Transverse colon (tissue), 4 donors: Measurements from ENCODE around the gene DOHH. TPM values are rescaled to one million over a fixed set of nuclear protein-coding genes. Genes with fewer than 3 reads are reported as not detected.

ENCODE experiments used
- DNase-seq: peaks from one replicate; pipeline ENCODE4 v3.0.0-alpha.2; 2019
- H3K27ac ChIP-seq, 4 donors: fragments of 200-600 bp; sonication (generic); 2 replicates each; pipeline ENCODE4 v1.5.1; 2016 to 2018; ENCODE audit warnings: inconsistent platforms in 4 of 4
- H3K27me3 ChIP-seq: fragments of 200-600 bp; sonication (generic); 2 replicates; pipeline ENCODE4 v1.5.1; 2017; ENCODE audit warnings: inconsistent platforms
- H3K36me3 ChIP-seq, 4 donors: fragments of 200-600 bp; sonication (generic); 2 replicates each; pipeline ENCODE4 v1.5.1; 2017 to 2019; ENCODE audit warnings: inconsistent platforms in 4 of 4
- H3K4me1 ChIP-seq, 4 donors: fragments of 200-600 bp; sonication (generic); 2 replicates each; pipeline ENCODE4 v1.5.1; 2017 to 2020; ENCODE audit warnings: inconsistent platforms in 4 of 4
- H3K4me3 ChIP-seq, 4 donors: fragments of 200-600 bp; sonication (generic); 1 replicate in 1 of 4; 2 replicates in 3 of 4; pipeline versions ENCODE4 v1.5.1 to v1.6.1; 2017 to 2019; ENCODE audit warnings: inconsistent platforms in 4 of 4
- H3K9me3 ChIP-seq, 2 donors: fragments of 200-600 bp; sonication (generic); 2 replicates each; pipeline ENCODE4 v1.5.1; 2017 to 2019; ENCODE audit warnings: inconsistent platforms in 2 of 2
- EP300 ChIP-seq: sonication (generic); formaldehyde crosslinking; IDR thresholded peaks from one replicate; pipeline ENCODE4 v1.6.1; 2017; ENCODE audit warnings: antibody characterized with exemption, low read depth
- POLR2A ChIP-seq: fragments of 450-650 bp; IDR thresholded peaks from one replicate; pipeline ENCODE4 v1.6.1; 2016; ENCODE audit warnings: antibody characterized with exemption, mild to moderate bottlenecking, moderate library complexity
- POLR2AphosphoS5 ChIP-seq, 3 donors: sonication (generic); formaldehyde crosslinking; IDR thresholded peaks; one replicate each; pipeline ENCODE4 v1.6.1; 2016; ENCODE audit warnings: antibody characterized with exemption in 3 of 3
- WGBS, 2 donors: methylation state at CpG; one replicate each; pipeline ENCODE4 v1.1.5; 2018; ENCODE audit warnings: low coverage in 1 of 2; 5-methylcytosine and 5-hydroxymethylcytosine counted together
- in situ Hi-C, 4 donors: fragments of 200-750 bp; cut with MboI; loops; one replicate each; pipeline versions ENCODE4 v1.15.0 to v1.15.1; 2017; ENCODE audit warnings: low sequenced_read_pairs in 3 of 4, low pct_ligation_motif_present in 1 of 4, low pct_unique_long_range_greater_than_20kb in 1 of 4
- intact Hi-C: fragments of 100-400 bp; cut with DNase I; formaldehyde crosslinking; loops from one replicate; pipeline ENCODE4 v1.15.1; 2023; ENCODE audit warnings: low total_unique reads
- total RNA-seq, 4 donors: library from RNA; depleted of rRNA; stranded (reverse); fragments of >200 nt; gene quantifications; one replicate each; pipeline ENCODE4 v1.1.0, GENCODE V29; 2016
- TF ChIP-seq, protein P1 (sequence below), 5 experiments: fragments of 200-600 bp in 3 of 5; fragments of 450-650 bp in 2 of 5; sonication (generic) in 3 of 5; IDR thresholded peaks; 1 replicate in 2 of 5; 2 replicates in 3 of 5; pipeline ENCODE4 v1.5.1; 2016 to 2017; ENCODE audit warnings: antibody characterized with exemption in 5 of 5, inconsistent platforms in 3 of 5, mild to moderate bottlenecking in 2 of 5, moderate library complexity in 1 of 5

Gene DOHH
- total RNA-seq, 4 donors from 2014 or later = 7.2 to 13.5 (median 10.8) TPM

DNA sequence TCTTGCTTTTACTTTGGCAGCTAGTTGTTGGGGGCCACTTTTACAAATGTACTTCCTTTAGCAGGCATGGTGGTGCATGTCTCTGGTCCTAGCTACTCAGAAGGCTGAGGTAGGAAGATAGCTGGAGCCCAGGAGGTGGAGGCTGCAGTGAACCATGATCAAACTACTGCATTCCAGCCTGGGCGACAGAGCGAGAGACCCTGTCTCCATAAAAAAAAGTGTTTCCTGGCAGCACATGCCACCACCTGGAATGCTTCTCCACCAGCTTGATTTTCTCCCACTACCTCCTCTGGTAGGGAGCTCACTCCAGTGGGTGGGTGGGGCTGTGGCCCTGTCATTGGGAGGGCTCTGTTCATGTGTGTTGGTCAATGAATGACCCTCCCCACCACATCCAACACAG is 18.2 kb upstream of the DOHH start:
- no peaks in the 10 kb centered on the region for H3K9me3 ChIP-seq
- H3K27ac ChIP-seq = no peak overlapping the region
- no peaks in the 10 kb centered on the region for H3K27me3 ChIP-seq
- H3K4me1 ChIP-seq = peaks cover 0 to 23% (median 6%) of the 10 kb centered on the region in 4 donors
- peaks cover 0 to 6% (median 0%) of the 10 kb centered on the region in 4 donors for H3K36me3 ChIP-seq
- in situ Hi-C loops = no loop called here
- no peak for DNase-seq
- TF ChIP-seq, protein P1, sequence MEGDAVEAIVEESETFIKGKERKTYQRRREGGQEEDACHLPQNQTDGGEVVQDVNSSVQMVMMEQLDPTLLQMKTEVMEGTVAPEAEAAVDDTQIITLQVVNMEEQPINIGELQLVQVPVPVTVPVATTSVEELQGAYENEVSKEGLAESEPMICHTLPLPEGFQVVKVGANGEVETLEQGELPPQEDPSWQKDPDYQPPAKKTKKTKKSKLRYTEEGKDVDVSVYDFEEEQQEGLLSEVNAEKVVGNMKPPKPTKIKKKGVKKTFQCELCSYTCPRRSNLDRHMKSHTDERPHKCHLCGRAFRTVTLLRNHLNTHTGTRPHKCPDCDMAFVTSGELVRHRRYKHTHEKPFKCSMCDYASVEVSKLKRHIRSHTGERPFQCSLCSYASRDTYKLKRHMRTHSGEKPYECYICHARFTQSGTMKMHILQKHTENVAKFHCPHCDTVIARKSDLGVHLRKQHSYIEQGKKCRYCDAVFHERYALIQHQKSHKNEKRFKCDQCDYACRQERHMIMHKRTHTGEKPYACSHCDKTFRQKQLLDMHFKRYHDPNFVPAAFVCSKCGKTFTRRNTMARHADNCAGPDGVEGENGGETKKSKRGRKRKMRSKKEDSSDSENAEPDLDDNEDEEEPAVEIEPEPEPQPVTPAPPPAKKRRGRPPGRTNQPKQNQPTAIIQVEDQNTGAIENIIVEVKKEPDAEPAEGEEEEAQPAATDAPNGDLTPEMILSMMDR (IDR thresholded peaks at IDR 0.05) = no peak
- TF ChIP-seq POLR2AphosphoS5 (IDR thresholded peaks at IDR 0.05) = no peak
- TF ChIP-seq EP300 = no peak
- no peak for TF ChIP-seq POLR2A
- intact Hi-C loops = no loop called here
- no peak overlapping the region for H3K4me3 ChIP-seq
- WGBS, 2 donors = 83% methylated on average over 2 of the region's 2 CpGs; no CpG with 5 or more reads in 1 of the 2 donors

GRCh38 chr19:3518255-3518654 is 17.8 kb upstream of the DOHH start:
- in situ Hi-C loops (no loop called here), intact Hi-C loops (no loop called here)
- no peaks in the 10 kb centered on the region for H3K9me3 ChIP-seq
- 88% methylated on average over 10 of the region's 10 CpGs; no CpG with 5 or more reads in 1 of the 2 donors for WGBS, 2 donors
- no peak overlapping the region for H3K27ac ChIP-seq
- H3K27me3 ChIP-seq = no peaks in the 10 kb centered on the region
- peaks cover 0 to 23% (median 6%) of the 10 kb centered on the region in 4 donors for H3K4me1 ChIP-seq
- no peak overlapping the region for H3K4me3 ChIP-seq
- TF ChIP-seq POLR2AphosphoS5 (IDR thresholded peaks at IDR 0.05) (no peak), EP300 (no peak), POLR2A (no peak)
- TF ChIP-seq, protein P1 (IDR thresholded peaks at IDR 0.05) = no peak
- no peak for DNase-seq
- H3K36me3 ChIP-seq = peaks cover 0 to 2% (median 0%) of the 10 kb centered on the region in 4 donors

GRCh38 chr19:3517638-3518037 is 17.2 kb upstream of the DOHH start:
- H3K4me3 ChIP-seq = no peak overlapping the region
- H3K36me3 ChIP-seq = no peaks in the 10 kb centered on the region
- peaks cover 0 to 23% (median 6%) of the 10 kb centered on the region in 4 donors for H3K4me1 ChIP-seq
- H3K9me3 ChIP-seq = no peaks in the 10 kb centered on the region
- in situ Hi-C loops (no loop called here), intact Hi-C loops (no loop called here)
- no peak for DNase-seq
- 89 to 90% methylated on average over 1 to 2 of the region's 2 CpGs for WGBS, 2 donors
- no peak overlapping the region for H3K27ac ChIP-seq
- no peaks in the 10 kb centered on the region for H3K27me3 ChIP-seq
- TF ChIP-seq POLR2A = no peak
- no peak for TF ChIP-seq EP300
- TF ChIP-seq, protein P1 (IDR thresholded peaks at IDR 0.05) = no peak
- no peak for TF ChIP-seq POLR2AphosphoS5 (IDR thresholded peaks at IDR 0.05)

- peak; percentile 58 for DNase-seq
- 33 to 45% methylated on average over 4 to 15 of the region's 15 CpGs for WGBS, 2 donors
- Histone ChIP-seq H3K4me3 (no peak overlapping the region), H3K36me3 (no peaks in the 10 kb centered on the region), H3K4me1 (peaks cover 0 to 23% (median 6%) of the 10 kb centered on the region in 4 donors), H3K27ac (no peak overlapping the region), H3K27me3 (no peaks in the 10 kb centered on the region), H3K9me3 (no peaks in the 10 kb centered on the region)
- TF ChIP-seq POLR2AphosphoS5 (IDR thresholded peaks at IDR 0.05) (no peak), EP300 (no peak), POLR2A (no peak)
- TF ChIP-seq, protein P1 (IDR thresholded peaks at IDR 0.05) = no peak
- in situ Hi-C loops (no loop called here), intact Hi-C loops (no loop called here)
These were observed 16.3 kb upstream of the DOHH start for GRCh38 chr19:3516675-3517207.
